NCI-H345 treated with DMSO at 0.1 percent for 48 hours (cell line): ENCODE measurements around the gene SCLY.
A peak's percentile ranks its signal among the peaks of the same experiment; 100 is the strongest.

Experiments used
- DNase-seq: peaks from one replicate; lab custom pipeline; 2025; ENCODE audit not compliant: unreplicated experiment; lab: John Stamatoyannopoulos, UW

SCLY gene

DNA sequence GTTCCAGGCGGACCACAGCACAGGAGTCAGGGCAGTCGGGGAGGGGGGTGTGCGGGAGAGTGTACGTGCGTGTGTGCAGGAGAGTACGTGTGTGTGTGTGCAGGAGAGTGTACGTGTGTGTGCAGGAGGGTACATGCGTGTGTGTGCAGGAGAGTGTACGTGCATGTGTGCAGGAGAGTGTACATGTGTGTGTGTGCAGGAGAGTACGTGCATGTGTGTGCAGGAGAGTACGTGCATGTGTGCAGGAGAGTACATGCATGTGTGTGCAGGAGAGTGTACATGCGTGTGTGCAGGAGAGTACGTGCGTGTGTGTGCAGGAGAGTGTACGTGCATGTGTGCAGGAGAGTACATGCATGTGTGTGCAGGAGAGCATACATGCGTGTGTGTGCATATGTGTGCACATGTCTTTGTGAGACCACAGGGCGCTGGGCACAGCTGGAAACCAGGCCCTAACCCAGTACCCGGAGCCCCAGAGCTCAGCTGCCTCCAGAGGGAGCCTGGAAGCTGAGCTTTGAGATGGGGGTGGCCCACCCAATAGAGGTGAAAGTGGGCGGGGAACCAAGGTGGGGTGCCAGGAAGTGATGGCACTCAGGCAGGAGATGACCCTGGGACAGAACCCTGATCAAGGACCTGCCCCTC lies 63.8 kb downstream of the SCLY start:
- DNase-seq, result no peak

DNA sequence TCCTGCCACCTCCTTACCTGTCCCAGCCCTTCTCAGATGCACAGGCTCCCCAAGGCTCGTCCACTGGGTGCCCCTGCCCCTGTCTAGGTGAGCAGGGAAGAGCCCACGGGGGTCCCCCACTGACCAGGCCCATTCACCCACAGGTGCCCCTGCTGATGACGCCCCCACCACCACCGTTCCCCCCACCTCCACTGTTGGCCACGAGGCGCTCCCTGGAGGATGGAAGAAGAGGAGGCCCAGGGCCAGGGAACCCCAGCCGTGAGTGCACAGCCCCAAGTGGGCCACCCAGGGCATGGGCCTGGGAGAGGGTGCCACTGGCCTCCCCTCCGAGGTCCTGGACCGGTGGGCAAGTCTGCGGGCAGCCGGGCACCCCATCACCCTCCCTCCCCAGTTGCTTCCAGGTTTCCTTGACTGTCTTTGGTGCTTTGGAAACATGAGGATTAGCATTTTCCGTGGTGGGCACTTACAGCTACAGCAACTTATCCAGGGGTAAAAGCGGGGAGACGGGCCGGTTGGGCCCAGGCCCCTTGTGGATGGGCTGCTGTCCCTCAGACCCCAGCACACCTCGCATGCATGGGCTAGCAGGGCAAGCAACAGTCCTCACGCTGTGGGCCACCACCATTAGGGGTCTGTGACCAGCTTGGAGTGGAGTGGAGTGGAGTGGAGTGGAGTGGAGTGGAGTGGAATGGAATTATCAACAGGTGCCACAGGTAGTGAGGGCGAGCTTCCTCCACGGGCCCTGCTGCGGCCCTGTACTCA lies 64.5 kb downstream of the SCLY start:
- DNase-seq, result no peak

DNA sequence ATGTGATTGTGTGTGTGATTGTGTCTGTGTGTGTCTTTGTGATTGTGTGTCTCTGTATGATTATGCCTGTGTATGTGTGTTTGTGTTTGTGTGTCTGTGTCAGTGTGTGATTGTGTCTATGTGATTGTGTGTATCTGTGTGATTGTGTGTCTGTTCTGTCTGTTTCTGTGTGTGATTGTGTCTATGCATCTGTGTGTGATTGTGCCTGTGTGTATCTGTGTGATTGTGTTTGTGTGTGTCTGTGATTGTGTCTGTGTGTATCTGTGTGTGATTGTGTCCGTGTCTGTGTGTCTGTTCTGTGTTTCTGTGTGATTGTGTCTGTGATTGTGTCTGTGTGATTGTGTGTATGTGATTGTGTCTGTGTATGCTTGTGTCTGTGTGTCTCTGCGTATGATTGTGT lies 65.5 kb downstream of the SCLY start:
- DNase-seq, result no peak

DNA sequence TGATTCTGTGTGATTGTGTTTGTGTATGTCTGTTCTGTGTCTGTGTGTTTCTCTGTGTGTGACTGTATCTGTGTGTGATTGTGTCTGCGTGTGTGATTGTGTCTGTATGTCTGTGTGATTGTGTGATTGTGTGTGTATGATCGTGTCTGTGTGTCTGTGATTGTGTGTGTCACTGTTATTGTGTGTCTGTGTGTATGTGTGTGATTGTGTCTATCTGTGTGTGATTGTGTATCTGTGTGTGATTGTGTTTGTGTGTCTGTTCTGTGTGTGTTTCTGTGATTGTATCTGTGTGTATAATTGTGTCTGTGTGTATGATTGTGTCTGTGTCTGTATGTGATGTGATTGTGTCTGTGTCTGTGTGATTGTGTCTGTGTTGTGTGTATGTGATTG lies 66.0 kb downstream of the SCLY start:
- DNase-seq, result no peak

DNA sequence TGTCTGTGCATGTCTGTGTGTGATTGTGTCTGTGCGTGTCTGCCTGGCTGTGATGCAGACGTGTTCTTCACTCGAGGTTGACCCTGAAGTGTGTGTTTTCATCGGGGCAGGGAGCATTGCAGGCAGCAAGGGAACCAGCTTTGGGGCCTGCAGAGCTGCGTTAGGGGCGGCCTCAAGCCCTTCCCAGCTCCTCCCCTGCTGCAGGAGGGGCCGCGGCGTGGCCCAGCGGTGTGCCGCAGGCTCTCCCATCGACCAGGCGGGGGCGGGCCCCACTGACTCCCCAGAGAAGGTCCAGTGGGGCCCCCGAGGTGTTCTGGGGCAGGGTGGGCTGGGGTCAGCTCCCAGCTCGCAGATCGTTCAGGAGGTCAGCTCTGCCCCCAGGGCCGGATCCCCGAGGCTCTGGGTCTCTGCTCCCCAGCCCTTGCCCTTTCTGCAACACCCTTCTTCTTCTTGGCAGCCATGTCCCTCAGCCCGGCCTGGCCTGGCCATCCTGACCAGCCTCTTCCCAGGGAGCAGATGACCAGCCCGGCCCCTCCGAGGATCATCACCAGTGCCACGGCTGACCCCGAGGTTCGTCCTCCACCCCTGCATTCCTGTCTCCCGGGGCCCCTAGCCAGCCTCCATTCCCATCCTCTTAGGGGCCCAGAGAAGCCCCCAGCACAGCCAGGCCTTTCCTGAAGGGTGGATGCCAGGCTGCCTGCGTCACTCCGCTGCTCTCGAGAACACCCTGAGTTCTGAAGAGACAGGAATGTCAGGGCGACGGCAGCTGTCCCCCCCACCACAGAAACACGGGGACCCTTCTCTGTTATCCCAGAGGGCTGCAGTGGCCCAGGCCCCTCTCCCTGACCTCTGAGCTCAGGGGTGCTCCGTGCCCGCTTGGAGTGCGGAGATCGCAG lies 66.6 kb downstream of the SCLY start:
- no peak for DNase-seq

- no peak for DNase-seq
Measured at GRCh38 chr2:238128061-238128440, 67.2 kb downstream of the SCLY start.

DNA sequence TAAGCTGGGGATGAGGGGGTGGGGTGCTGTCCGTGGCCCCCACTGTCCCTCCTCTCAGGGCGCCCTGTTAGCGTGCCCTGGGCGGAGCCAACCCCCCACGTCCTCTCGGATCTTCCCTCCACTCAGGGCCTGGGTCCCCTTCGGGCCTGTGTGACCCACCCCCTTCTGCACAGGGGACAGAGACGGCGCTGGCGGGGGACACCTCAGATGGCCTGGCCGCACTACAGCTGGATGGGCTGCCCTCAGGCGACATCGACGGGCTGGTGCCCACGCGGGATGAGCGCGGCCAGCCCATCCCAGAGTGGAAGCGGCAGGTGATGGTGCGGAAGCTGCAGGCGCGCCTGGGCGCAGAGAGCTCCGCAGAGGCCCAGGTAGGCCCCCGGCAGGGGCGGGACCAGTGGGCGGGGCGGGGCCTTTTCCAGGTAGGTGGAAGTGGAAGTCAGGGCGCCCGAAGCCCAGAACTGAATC lies 67.8 kb downstream of the SCLY start:
- no peak for DNase-seq

GRCh38 chr2:238129166-238130010 lies 68.6 kb downstream of the SCLY start:
- DNase-seq, result no peak

GRCh38 chr2:238130111-238130695 lies 69.4 kb downstream of the SCLY start:
- DNase-seq, result no peak

DNA sequence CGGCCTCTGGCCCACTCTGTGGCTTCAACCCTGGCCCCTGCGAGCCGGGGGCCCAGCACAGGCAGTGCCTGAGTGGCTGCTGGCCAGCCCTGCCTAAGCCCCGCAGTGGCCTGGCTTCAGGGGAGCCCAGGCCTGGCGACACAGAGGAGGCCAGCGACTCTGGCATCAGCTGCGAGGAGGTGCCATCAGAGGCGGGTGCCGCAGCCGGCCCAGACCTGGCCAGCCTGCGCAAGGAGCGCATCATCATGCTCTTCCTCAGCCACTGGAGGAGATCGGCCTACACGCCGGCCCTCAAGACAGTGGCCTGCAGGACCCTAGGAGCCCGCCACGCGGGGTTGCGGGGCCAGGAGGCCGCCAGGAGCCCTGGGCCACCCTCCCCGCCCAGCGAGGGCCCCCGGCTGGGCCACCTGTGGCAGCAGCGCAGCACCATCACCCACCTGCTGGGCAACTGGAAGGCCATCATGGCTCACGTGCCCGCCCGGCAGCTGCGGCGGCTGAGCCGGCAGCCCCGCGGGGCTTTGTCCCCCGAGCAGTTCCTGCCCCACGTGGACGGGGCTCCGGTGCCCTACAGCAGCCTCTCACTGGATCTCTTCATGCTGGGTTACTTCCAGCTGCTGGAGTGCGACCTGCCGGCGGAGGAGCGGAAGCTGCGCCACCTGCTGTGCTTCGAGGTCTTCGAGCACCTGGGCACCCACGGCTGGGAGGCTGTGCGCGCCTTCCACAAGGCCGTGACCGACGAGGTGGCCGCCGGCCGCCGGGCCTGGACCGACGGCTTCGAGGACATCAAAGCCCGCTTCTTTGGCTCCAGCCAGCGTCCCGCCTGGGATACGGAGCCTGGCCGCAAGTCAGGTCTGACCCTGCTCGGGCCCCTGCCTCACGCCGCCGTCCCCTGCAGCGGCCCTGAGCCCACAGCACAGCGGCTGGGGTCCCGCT lies 70.2 kb downstream of the SCLY start:
- DNase-seq, result peak; percentile 19

- no peak for DNase-seq
Measured at GRCh38 chr2:238131761-238132462, 71.1 kb downstream of the SCLY start.

GRCh38 chr2:238132463-238133450 lies 72.0 kb downstream of the SCLY start:
- no peak for DNase-seq

GRCh38 chr2:238133499-238134392 lies 72.9 kb downstream of the SCLY start:
- DNase-seq, result no peak

GRCh38 chr2:238134393-238134785 lies 73.6 kb downstream of the SCLY start:
- DNase-seq, result no peak

- no peak for DNase-seq
Measured at GRCh38 chr2:238135601-238136150, 74.9 kb downstream of the SCLY start.

- no peak for DNase-seq
Measured at GRCh38 chr2:238136820-238137537, 76.2 kb downstream of the SCLY start.
